SK-N-MC (cell line): ENCODE results near the gene CCDC185.

Experiments
- EZH2 ChIP-seq: fragments of 200-600 bp; sonication (generic); IDR thresholded peaks from one replicate; pipeline ENCODE4 v1.6.1; 2017; ENCODE audit warnings: antibody characterized with exemption
- POLR2AphosphoS5 ChIP-seq: IDR thresholded peaks from 2 replicates; pipeline ENCODE4 v1.6.1; 2012; ENCODE audit warnings: mild to moderate bottlenecking, low read depth, low read length, borderline replicate concordance

DNA sequence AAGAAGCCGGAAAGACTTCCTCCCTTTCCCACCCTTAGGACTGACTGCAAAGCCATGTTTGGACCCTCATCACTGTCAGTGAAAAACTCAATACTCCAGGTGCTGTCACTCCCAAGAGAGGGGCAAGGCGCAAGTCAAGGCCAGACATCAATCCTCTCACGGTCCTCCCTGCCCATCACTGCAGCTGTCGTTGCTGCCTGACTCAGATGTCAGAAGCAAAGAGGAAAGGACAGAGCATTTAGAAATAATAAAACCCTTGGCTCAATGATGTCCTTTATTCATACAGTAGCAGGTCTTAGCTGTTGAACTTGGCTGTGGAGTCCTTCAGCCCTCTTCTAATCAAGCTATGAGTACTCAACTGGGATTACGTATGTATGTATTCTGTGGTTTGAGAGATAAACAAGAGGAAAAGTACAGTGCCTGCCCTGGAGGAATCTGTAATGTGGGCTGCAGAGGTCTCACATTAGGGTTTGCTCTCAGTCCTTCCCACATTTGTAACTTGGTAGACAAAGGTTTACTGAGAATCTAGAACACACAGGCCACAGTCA is 42.8 kb upstream of the CCDC185 start:
- TF ChIP-seq EZH2 = no peak
- no peak for TF ChIP-seq POLR2AphosphoS5
